SK-N-SH (cell line): Measurements from ENCODE around the gene UCKL1.

Experiments used
- EZH2phosphoT487 ChIP-seq: fragments of 200-600 bp; sonication (generic); IDR thresholded peaks from 2 replicates; pipeline ENCODE4 v1.6.1; 2017; ENCODE audit warnings: low read depth, mixed run types, mild to moderate bottlenecking, antibody characterized with exemption, moderate library complexity, borderline replicate concordance
- MXI1 ChIP-seq: IDR thresholded peaks from 2 replicates; pipeline ENCODE4 v1.6.1; 2012; ENCODE audit warnings: mild to moderate bottlenecking, low read depth, low read length, improper control_type of control experiment
- POLR2AphosphoS5 ChIP-seq: IDR thresholded peaks from 2 replicates; pipeline ENCODE4 v1.6.1; 2012; ENCODE audit warnings: low read depth, low read length
- RAD21 ChIP-seq: IDR thresholded peaks from 2 replicates; pipeline ENCODE4 v1.6.1; 2012; ENCODE audit warnings: mild to moderate bottlenecking, low read length
- RXRA ChIP-seq: IDR thresholded peaks from 2 replicates; pipeline ENCODE4 v1.4.0; 2012; ENCODE audit warnings: low read depth, mild to moderate bottlenecking, borderline replicate concordance
- SMC3 ChIP-seq: IDR thresholded peaks from 2 replicates; pipeline ENCODE4 v1.6.1; 2012; ENCODE audit warnings: low read depth, low read length, improper control_type of control experiment
- TF ChIP-seq, protein P1 (sequence below): IDR thresholded peaks from 2 replicates; pipeline ENCODE4 v1.4.0; 2012; ENCODE audit warnings: low read depth, borderline replicate concordance
- TF ChIP-seq, protein P2 (sequence below): fragments of 200-600 bp; sonication (generic); IDR thresholded peaks from 2 replicates; pipeline ENCODE4 v1.6.1; 2017; ENCODE audit warnings: antibody characterized with exemption, mild to moderate bottlenecking, moderate library complexity
- TF ChIP-seq, protein P3 (sequence below): fragments of 150-350 bp; IDR thresholded peaks from 2 replicates; pipeline ENCODE4 v1.6.1; 2016; ENCODE audit warnings: mild to moderate bottlenecking, low read depth, low read length

DNA sequence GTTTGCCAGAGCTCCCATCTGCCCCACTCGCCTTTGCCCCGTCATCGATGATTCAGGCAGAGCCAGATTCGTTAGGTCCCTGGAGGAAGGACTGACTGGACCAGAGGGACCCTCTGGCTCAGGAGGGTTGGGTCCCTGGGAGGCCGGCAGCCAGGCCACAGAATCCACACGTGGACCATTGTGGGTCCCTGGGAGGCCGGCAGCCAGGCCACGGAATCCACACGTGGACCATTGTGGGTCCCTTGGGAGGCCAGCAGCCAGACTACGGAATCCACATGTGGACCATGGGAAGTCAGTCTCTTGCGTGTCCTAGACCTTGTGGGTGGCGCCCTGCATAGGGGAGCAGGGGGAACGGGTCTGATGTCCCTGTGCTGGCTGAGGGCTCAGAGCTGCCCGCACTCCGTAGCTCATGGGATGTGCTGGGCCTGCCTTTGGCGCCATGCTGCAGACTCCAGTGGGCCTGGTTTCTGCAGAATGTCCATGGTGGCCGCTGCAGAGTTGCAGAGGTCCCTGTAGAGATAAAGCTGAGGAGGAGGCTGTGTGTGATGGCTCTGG is 23.5 kb downstream of the UCKL1 start:
- TF ChIP-seq POLR2AphosphoS5, result no peak
- TF ChIP-seq, protein P1, sequence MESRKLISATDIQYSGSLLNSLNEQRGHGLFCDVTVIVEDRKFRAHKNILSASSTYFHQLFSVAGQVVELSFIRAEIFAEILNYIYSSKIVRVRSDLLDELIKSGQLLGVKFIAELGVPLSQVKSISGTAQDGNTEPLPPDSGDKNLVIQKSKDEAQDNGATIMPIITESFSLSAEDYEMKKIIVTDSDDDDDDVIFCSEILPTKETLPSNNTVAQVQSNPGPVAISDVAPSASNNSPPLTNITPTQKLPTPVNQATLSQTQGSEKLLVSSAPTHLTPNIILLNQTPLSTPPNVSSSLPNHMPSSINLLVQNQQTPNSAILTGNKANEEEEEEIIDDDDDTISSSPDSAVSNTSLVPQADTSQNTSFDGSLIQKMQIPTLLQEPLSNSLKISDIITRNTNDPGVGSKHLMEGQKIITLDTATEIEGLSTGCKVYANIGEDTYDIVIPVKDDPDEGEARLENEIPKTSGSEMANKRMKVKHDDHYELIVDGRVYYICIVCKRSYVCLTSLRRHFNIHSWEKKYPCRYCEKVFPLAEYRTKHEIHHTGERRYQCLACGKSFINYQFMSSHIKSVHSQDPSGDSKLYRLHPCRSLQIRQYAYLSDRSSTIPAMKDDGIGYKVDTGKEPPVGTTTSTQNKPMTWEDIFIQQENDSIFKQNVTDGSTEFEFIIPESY, result no peak
- no peak for TF ChIP-seq RXRA
- TF ChIP-seq, protein P2, sequence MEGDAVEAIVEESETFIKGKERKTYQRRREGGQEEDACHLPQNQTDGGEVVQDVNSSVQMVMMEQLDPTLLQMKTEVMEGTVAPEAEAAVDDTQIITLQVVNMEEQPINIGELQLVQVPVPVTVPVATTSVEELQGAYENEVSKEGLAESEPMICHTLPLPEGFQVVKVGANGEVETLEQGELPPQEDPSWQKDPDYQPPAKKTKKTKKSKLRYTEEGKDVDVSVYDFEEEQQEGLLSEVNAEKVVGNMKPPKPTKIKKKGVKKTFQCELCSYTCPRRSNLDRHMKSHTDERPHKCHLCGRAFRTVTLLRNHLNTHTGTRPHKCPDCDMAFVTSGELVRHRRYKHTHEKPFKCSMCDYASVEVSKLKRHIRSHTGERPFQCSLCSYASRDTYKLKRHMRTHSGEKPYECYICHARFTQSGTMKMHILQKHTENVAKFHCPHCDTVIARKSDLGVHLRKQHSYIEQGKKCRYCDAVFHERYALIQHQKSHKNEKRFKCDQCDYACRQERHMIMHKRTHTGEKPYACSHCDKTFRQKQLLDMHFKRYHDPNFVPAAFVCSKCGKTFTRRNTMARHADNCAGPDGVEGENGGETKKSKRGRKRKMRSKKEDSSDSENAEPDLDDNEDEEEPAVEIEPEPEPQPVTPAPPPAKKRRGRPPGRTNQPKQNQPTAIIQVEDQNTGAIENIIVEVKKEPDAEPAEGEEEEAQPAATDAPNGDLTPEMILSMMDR, result no peak
- no peak for TF ChIP-seq EZH2phosphoT487
- TF ChIP-seq RAD21, result no peak
- TF ChIP-seq, protein P3, sequence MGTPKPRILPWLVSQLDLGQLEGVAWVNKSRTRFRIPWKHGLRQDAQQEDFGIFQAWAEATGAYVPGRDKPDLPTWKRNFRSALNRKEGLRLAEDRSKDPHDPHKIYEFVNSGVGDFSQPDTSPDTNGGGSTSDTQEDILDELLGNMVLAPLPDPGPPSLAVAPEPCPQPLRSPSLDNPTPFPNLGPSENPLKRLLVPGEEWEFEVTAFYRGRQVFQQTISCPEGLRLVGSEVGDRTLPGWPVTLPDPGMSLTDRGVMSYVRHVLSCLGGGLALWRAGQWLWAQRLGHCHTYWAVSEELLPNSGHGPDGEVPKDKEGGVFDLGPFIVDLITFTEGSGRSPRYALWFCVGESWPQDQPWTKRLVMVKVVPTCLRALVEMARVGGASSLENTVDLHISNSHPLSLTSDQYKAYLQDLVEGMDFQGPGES, result no peak
- no peak for TF ChIP-seq MXI1
- TF ChIP-seq SMC3, result no peak
